LNCAP (cell line): ENCODE measurements around the gene EVI5.

Experiments used
- CTCF ChIP-seq: fragments of 450-650 bp; IDR thresholded peaks from 2 replicates; pipeline ENCODE4 v1.5.1; 2017; ENCODE audit warnings: mild to moderate bottlenecking

EVI5 gene

DNA sequence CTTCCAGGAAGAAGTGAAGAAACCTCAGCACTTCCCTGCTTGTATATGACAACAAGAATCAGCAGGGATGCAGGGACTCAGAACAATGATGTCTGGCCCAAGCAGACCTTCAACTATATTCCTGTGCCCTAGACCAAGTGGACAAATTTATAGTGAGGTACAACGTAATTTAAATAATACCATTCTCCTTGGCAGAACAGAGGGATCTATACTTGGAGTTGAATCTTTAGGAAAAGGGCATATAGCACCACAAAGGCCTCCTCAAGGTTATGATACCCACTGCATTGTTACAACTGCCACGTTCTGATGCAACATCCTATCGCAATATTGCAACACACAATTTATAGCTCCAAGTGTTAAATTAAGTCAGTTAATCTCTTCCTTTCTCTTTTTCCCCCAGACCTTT is 269.1 kb downstream of the EVI5 start:
- TF ChIP-seq CTCF, result no peak

DNA sequence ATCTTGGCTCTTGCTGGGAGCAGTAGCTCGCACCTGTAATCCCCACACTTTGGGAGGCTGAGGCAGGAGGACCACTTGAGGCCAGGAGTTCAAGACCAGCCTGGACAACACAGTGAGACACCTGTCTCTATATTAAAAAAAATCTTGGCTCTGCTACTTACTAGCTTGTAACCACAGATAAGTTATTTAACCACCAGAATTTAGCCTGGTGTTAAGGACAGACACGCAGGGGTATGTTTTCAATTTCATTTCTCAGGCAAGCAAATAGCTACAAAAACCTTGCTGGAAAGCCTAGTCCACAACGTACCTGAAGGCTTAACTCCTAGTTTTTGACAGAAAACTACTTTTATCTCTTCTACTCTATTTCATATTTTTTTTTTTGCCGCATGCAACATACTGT is 273.4 kb downstream of the EVI5 start:
- no peak for TF ChIP-seq CTCF

GRCh38 chr1:92509619-92510018 is 275.3 kb downstream of the EVI5 start:
- TF ChIP-seq CTCF, result no peak

DNA sequence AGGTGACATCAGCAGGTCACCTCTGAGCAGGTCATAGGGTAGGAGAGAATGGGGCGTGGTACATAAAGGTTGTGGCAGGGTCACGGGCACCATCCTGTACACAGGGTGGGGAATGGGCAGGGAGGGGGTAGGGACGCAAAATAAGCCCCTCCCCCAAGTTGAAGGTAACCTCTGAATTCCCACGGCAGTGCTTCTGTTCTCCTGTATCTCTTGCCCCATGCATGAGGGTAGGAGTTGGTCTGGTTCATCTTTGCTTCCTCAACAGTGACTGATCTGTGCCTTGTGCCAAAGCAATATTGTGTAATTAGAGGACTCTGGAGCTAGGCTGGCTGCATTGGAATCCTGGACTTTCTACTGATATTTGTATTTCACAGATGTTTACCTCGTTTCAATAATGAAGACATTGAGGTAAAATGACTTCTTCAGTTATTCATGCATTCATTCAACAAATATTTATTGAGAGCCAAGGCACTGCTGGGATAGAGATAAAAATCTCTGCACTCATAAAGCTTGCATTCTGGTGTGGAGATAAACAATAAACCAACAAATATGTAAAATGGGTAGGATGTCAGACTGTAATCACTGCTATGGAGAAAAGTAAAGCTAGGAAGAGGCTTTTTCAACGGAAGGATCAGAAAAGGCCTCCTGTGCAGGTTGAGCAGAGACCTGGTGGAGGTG is 279.8 kb downstream of the EVI5 start:
- TF ChIP-seq CTCF, result no peak

DNA sequence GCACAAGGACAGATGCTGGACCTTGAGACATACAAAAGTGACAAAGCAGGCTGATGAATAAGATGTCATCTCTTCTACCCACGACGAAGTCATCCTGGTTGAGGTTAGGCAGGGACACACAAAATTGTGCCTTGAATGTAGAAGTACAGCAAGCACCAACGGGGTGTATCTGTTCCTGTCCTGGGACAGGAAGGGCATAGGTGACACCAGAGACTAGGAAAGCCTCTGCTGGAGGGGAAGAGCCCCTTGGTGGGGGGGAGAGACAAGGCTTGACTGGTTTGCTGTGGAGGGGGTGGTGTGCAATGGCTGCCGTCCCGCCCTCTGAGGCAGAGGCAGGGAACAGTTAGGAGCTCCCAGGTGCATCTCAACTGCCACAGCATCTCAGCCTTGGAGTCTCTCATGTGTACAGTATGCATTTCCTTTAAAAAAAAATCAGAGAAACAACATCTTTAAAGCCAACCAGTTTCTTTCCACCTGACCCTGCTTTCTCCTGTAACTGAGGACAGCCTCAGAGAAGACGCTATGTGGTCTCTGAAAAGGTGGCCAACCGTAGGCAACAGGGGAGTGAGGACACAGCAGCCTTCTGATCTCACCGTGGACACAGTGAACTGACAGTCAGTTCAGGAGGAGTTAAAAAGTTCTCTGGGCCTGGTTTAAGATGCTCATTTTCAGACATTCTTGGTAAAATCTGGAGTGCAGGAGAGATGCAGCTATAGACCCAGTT is 280.5 kb downstream of the EVI5 start:
- TF ChIP-seq CTCF, result no peak

DNA sequence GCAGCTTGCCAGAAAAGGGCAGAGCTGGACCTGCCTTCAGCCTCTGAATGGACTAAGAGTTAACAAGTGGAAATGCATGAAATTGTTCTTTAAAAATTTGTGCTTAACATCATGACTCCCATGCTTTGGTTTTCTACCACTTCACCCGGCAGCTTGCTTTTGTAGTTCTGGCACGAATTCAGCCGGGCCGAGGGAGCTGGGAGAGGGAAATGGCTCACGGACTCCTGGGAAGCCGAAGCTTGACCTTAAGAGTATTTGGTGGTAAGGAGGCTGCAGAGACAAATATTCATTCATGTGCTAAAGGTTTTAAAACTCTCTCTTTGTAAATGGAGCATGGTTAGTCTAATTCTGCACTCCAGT is 281.0 kb downstream of the EVI5 start:
- TF ChIP-seq CTCF, result no peak

DNA sequence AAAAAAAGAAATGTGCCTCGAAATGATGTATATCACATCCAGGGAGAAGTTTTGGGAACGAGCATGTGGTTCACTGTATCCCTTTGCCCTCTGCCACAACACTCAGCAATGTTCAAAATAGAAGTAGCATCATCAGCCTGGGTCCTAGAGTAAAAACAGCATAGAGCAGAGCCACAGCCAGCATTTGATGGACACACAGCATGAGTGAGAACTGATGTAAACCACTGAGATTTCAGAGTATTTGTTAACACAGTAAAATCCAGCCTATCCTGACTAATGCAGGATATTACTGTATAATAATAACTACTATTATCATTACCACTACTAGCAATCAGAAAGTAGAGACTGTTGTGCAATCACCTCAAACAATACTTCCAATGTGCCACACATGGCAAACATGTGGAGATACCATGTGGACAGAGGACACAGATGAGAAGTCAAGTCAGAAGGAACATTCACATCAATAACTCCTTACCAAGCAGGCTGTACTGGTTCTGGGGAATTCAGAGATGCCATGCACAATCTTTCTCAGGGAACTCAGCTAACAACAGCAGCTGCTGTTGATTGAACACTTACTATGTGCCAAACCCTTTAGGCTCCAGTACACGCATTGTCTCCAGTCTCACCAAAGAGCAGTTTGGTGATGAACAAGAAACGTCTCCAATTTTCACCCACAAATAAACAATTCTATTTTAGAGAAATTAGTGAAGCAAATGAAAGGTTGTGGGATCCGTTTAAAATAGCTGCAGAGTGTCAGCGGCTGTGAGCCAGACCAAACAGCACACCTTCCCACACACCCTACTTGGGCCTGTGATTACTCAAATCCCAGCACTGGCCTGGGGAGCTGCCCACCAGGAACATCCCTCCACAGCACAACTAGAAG is 281.6 kb downstream of the EVI5 start:
- no peak for TF ChIP-seq CTCF
